GM19099 (cell line): ENCODE measurements around the gene PLP1.

Source experiments
- POLR2A ChIP-seq: IDR thresholded peaks from 3 replicates; pipeline ENCODE4 v1.6.1; 2011; ENCODE audit warnings: low read depth; ENCODE audit not compliant: insufficient read length; ENCODE audit errors: extremely low read depth

PLP1 gene

GRCh38 chrX:103797691-103798090 is 21.1 kb downstream of the PLP1 start:
- TF ChIP-seq POLR2A, result no peak

- no peak for TF ChIP-seq POLR2A
Measured at GRCh38 chrX:103800318-103800717, 23.7 kb downstream of the PLP1 start.

- TF ChIP-seq POLR2A, result no peak
Measured at GRCh38 chrX:103805860-103806259, 29.2 kb downstream of the PLP1 start.

- no peak for TF ChIP-seq POLR2A
Measured at GRCh38 chrX:103806862-103807474, 30.3 kb downstream of the PLP1 start.

- TF ChIP-seq POLR2A, result no peak
Measured at GRCh38 chrX:103811858-103812257, 35.2 kb downstream of the PLP1 start.

- TF ChIP-seq POLR2A, result no peak
Measured at GRCh38 chrX:103817502-103817901, 40.9 kb downstream of the PLP1 start.

GRCh38 chrX:103818842-103819619 is 42.4 kb downstream of the PLP1 start:
- TF ChIP-seq POLR2A, result no peak

- TF ChIP-seq POLR2A, result no peak
Measured at GRCh38 chrX:103823591-103823990, 47.0 kb downstream of the PLP1 start.

GRCh38 chrX:103825881-103826280 is 49.2 kb downstream of the PLP1 start:
- TF ChIP-seq POLR2A, result no peak

GRCh38 chrX:103828529-103828928 is 51.9 kb downstream of the PLP1 start:
- TF ChIP-seq POLR2A, result no peak

- no peak for TF ChIP-seq POLR2A
Measured at GRCh38 chrX:103830848-103831247, 54.2 kb downstream of the PLP1 start.

GRCh38 chrX:103831342-103831802 is 54.7 kb downstream of the PLP1 start:
- TF ChIP-seq POLR2A, result no peak

GRCh38 chrX:103831803-103832544 is 55.3 kb downstream of the PLP1 start, which contains the start of gene RAB9B:
Gene RAB9B (minus strand): TSS chrX:103832257. CDS start chrX:103825784, 6,473 bp downstream.
- TF ChIP-seq POLR2A, result no peak

- no peak for TF ChIP-seq POLR2A
Measured at GRCh38 chrX:103839404-103839803, 62.8 kb downstream of the PLP1 start.
